NOMO-1 (cell line): ENCODE results near the gene PLXNA2.

Experiments
- DNase-seq, 2 experiments: peaks; one replicate each; lab custom pipeline; 2025; ENCODE audit not compliant: unreplicated experiment in 2 of 2; lab: John Stamatoyannopoulos, UW

The PLXNA2 gene

DNA sequence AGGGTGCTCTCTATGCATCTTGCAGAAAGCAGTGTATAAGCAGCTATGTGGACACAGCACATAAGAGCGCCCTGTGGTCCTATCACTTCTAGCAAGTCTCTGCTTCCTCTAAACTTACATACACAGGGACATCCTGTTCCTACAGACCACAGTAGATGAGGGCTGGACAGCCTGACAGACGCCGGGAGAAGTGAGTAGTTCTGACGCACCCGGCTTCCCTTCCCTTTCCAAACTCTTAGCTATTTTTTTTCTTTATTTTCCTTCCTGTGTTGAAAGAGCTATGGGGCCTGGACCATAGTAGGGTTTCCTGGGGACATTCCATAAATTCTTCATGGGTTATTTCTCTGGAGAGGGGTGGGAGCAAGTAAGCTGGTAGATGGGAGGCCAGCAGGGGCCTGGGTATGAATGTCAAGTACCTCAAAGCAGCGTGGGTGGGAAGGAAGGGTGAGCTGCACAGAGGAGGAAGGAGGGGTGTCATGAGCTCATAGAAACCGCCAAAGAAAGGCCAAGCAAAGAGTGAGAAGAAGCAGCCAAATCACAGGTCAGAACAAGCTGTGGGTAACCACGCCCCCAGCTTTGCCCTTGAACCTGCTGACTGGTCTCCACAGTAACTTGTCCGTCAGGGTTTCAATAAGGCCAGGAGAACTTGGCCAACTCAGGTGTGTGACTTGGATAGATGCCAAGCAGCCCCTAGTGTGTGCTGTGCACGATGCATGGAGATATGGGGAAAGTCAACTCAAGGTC lies 36.6 kb downstream of the PLXNA2 start:
- peak; percentile 3 to 52 for DNase-seq

GRCh38 chr1:208206092-208206698 lies 38.0 kb downstream of the PLXNA2 start:
- no peak for DNase-seq

DNA sequence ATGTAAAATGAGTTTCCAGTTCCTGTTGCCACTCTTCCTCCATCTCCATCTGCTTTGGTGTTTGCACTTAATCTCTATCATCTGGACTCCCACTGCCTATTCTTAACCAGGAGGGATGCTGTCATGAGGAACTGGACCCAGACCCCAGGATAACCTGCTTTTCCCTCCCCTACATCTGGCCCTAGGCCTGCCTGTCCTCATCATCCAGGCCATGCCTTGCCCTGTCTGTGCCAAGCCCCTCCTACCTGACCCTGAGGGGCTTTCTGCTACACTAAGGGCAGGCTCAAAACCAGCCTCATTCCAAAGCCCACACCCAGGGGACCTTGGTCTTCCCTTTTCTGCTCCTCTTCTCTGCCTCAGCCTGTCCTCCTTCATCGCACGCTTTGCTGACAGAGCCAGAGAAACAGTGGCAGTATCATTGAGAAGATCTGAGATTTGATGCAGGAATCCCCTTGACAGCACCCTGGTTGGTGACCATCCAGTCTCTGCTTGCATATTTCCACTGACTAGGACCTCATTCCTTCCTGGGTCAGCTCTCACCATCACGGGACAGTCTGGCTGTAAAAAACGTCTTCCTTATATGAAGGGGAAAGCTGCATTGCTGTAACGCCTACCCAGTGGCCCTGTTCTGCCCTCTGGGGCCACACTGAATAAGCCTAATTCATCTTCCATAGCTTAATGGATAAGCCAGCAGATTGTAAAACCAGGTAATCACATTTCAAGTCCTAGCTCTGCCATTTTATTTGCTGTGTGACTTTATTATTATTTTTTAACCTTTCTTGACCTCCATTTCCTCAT lies 38.8 kb downstream of the PLXNA2 start:
- DNase-seq = no peak

GRCh38 chr1:208204779-208205178 lies 39.4 kb downstream of the PLXNA2 start:
- DNase-seq = no peak

DNA sequence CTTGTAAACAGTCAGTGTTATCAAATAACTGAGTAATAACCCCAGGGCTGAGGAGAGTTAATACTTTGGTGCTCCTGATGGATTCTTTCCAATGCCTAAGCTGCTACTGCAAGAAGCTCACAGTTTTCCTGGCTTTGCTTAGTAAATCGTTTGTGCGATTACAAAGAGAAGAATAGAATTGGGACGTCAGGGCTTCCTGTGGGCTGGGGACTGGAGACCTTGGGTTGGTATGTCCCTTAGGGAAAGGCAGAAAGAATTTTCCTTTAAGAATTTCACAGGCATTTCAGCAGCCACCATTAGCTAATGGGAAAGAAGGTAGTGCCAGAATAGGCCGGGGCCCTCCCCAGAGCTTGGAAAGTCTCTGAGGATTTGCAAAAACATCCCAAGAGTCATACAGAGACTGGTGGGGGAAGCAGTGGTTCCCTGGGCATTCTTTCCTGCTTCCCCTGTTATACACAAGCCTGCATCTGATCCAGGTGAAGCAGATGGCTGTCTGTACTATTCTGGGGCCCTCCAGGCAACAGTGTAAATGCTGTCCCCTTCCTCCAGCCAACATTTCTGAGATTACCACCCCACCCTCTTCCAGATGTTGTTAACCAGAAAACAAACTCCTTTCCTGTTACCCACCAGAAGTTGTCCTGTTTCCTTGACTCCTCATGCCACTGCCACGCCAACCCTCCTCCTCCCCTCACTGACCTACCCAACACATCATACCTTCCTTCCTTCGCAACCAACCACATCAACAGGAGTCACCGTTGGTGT lies 40.2 kb downstream of the PLXNA2 start:
- DNase-seq = no peak

- no peak for DNase-seq
Observed at GRCh38 chr1:208203127-208203847, 40.9 kb downstream of the PLXNA2 start.

DNA sequence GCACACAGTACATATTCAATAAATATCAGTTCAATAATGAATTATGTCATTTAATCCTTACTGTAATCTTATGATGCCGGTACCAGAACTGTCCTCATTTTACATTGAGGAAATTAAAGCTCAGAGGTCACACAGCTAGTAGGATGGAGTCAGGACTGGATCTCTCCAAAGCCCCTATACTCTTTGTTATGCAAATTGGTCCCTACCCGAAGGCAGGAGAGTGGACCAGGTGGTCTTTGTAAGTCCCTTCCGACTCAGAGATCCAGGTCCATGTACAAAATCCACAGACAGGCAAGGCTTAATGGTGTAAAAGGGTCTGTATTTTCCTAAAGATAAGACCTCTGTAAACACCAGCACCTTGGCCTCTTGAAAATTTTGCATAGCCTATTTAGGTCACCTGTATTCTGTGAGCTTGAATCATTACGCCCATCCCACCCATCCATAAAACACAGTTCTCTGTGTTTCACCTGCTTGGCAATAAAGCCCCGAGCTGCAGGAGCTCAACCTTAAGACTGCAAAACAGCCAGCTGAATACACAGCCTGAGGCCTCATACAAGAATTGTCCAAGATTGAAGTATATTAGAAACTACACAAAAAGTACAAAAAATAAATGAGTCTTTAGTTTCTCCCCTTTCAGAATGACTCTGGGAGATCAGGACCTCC lies 41.7 kb downstream of the PLXNA2 start:
- DNase-seq = no peak

GRCh38 chr1:208201229-208201628 lies 43.0 kb downstream of the PLXNA2 start:
- no peak for DNase-seq

- no peak for DNase-seq
Observed at GRCh38 chr1:208200116-208200515, 44.1 kb downstream of the PLXNA2 start.

DNA sequence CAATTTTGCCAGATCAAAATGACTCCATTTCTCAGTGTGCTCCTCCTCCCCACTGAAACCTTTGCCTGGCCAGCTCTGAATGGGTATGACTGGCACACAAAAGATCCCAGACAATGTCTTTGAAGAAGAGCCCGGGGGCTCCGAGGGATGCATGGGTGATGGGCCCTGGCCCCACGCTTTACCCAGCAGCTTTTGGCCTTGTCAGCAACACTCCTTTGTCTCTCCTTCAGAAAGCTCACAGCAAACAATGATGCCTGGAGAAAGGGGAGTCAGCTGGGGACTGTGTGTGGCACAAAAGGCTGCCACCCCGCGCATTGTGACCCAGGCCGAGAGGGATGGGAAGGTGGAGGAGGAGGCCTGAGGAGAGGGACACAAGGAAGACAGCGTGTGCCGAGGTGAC lies 45.9 kb downstream of the PLXNA2 start:
- DNase-seq = no peak

DNA sequence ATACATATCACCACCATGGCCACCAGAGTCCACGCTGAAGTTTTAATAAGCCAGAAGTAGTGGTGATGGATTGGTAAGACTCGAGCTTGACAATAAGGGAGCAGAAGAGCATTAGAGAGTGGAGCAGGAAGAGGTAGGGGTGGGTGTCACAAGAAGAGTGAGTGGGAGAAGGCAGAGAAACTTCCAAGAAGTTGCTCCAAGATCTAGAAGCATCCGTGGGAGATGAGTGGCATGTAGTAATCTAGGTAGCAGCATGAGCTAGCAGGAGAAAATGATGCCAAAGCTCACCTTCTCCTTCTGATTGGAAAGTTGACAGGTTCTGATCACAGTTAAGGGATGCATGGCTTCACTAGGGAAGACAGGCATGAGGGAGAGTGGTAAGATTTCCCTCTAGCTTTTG lies 49.2 kb downstream of the PLXNA2 start:
- DNase-seq = no peak

- DNase-seq = peak; percentile 41 to 47
Observed at GRCh38 chr1:208192995-208193394, 51.2 kb downstream of the PLXNA2 start.

DNA sequence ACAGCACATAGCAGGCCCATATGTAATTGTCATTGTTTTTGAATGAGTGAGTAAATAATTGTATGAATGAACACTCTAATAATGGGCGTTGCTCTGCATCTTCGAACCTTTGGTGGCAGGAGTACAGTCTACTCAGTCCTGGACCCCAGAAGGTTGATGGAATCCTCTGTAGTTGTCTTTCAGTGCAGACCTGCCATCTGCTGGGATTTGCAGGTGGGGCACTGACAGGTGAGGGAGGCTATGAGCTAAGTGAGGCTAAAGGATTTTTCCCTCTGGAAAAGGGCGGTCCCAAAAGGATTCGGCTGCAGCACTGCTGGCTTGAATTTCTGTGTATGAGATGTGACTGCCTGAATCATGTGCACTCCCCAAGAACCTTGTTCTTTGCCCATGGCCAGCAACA lies 53.4 kb downstream of the PLXNA2 start:
- DNase-seq = no peak

GRCh38 chr1:208189716-208190115 lies 54.5 kb downstream of the PLXNA2 start:
- no peak for DNase-seq

- no peak for DNase-seq
Observed at GRCh38 chr1:208189183-208189582, 55.0 kb downstream of the PLXNA2 start.

- no peak for DNase-seq
Observed at GRCh38 chr1:208188607-208189006, 55.6 kb downstream of the PLXNA2 start.

GRCh38 chr1:208187499-208188041 lies 56.6 kb downstream of the PLXNA2 start:
- DNase-seq = peak in 1 of 2 experiments; percentile 59

DNA sequence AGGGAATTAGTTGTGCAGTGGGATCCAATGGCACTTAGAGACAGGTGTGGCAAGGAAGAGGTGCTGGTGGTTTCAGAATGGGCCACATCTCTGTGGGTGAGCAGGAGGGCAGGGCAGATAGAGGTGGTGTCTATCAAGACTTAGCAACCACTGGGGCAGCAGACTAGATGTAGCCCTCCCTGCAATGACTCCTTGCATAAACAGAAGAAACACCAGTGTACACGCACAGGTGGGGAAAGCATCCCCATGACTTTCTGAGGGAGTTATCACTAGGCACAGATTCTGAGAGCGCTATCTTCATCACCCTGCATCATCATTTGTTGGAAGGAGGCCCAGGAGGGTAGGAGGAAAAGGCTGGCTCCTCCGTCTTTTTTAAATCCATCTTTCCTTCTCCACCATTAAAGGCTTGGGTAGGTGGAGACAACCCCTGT lies 58.4 kb downstream of the PLXNA2 start:
- DNase-seq = no peak

GRCh38 chr1:208184966-208185654 lies 59.1 kb downstream of the PLXNA2 start:
- no peak for DNase-seq
